GM12878 (cell line): ENCODE data around the gene FHOD3. TPM values are rescaled to one million over a fixed set of nuclear protein-coding genes. Genes with fewer than 3 reads are reported as not detected.

Experiments
- BCL11A ChIP-seq: IDR thresholded peaks from 2 replicates; pipeline ENCODE4 v1.6.1; 2011; ENCODE audit warnings: low read depth, low read length
- CHD1 ChIP-seq: IDR thresholded peaks from 2 replicates; pipeline ENCODE4 v1.6.1; 2012; ENCODE audit warnings: low read depth, low read length, improper control_type of control experiment
- GATAD2B ChIP-seq: fragments of 450-650 bp; conservative IDR thresholded peaks from 2 replicates; pipeline ENCODE4 v1.6.1; 2017; ENCODE audit warnings: low read depth, mild to moderate bottlenecking, moderate library complexity
- HDAC6 ChIP-seq: fragments of 200-600 bp; sonication (generic); IDR thresholded peaks from one replicate; pipeline ENCODE4 v1.8.0; 2017; ENCODE audit warnings: antibody characterized with exemption; ENCODE audit not compliant: unreplicated experiment
- IKZF1 ChIP-seq: fragments of 450-650 bp; conservative IDR thresholded peaks from 2 replicates; pipeline ENCODE4 v1.6.1; 2017; ENCODE audit warnings: antibody characterized with exemption, mild to moderate bottlenecking
- NRF1 ChIP-seq: conservative IDR thresholded peaks from 2 replicates; pipeline ENCODE4 v1.6.1; 2011; ENCODE audit warnings: mild to moderate bottlenecking, low read depth, low read length, improper control_type of control experiment
- RAD21 ChIP-seq: IDR thresholded peaks from 2 replicates; pipeline ENCODE4 v1.6.1; 2011; ENCODE audit warnings: mild to moderate bottlenecking, low read depth, low read length, moderate library complexity; ENCODE audit not compliant: insufficient read depth
- SREBF1 ChIP-seq: IDR thresholded peaks from 2 replicates; pipeline ENCODE4 v1.6.1; 2012; ENCODE audit warnings: mild to moderate bottlenecking, low read length
- YBX1 ChIP-seq: fragments of 450-650 bp; IDR thresholded peaks from 2 replicates; pipeline ENCODE4 v1.6.1; 2016; ENCODE audit warnings: antibody characterized with exemption
- polyA plus RNA-seq, 11 experiments: library from polyadenylated mRNA; depleted of rRNA in 4 of 11; unstranded in 6 of 11; stranded (reverse) in 5 of 11; fragments of >200 nt; fragmentation: Nextera tagmentation in 4 of 11; fragmentation: Illumina TruSeq in 1 of 11; extraction: Ambion mirVana in 4 of 11; extraction: Trizol in 1 of 11; gene quantifications; 1 replicate in 1 of 11; 2 replicates in 10 of 11; pipeline versions ENCODE4 v1.2.1 to v1.2.3, GENCODE V29; 2011 to 2016; ENCODE audit warnings: inconsistent platforms in 2 of 11, missing spikeins in 2 of 11, low read depth in 1 of 11
- total RNA-seq, 4 experiments: library from RNA; depleted of rRNA in 3 of 4; stranded (reverse); fragments of >200 nt in 3 of 4; fragmentation: Illumina TruSeq in 1 of 4; extraction: Trizol in 1 of 4; gene quantifications; 2 replicates each; pipeline versions ENCODE4 v1.2.1 to v1.2.3, GENCODE V29; 2013 to 2021
- TF ChIP-seq, protein P1 (sequence below): fragments of 450-650 bp; IDR thresholded peaks from 2 replicates; pipeline ENCODE4 v1.6.1; 2017; ENCODE audit warnings: mild to moderate bottlenecking, moderate library complexity
- TF ChIP-seq, protein P2 (sequence below): IDR thresholded peaks from 2 replicates; pipeline ENCODE4 v1.6.1; 2012; ENCODE audit warnings: low read length, inconsistent platforms
- TF ChIP-seq, protein P3 (sequence below): fragments of 450-650 bp; IDR thresholded peaks from 2 replicates; pipeline ENCODE4 v1.6.1; 2014; ENCODE audit warnings: mild to moderate bottlenecking
- TF ChIP-seq, protein P4 (sequence below): IDR thresholded peaks from 2 replicates; pipeline ENCODE4 v1.6.1; 2012; ENCODE audit warnings: improper control_type of control experiment, low read depth, low read length; ENCODE audit not compliant: insufficient replicate concordance

FHOD3 gene
- total and polyA plus RNA-seq, 10 of the 15 experiments (the other 5 are each of a cell fraction or from before 2014, with no cell fraction given) = 0.77 to 26.7 (median 10.4) TPM

DNA sequence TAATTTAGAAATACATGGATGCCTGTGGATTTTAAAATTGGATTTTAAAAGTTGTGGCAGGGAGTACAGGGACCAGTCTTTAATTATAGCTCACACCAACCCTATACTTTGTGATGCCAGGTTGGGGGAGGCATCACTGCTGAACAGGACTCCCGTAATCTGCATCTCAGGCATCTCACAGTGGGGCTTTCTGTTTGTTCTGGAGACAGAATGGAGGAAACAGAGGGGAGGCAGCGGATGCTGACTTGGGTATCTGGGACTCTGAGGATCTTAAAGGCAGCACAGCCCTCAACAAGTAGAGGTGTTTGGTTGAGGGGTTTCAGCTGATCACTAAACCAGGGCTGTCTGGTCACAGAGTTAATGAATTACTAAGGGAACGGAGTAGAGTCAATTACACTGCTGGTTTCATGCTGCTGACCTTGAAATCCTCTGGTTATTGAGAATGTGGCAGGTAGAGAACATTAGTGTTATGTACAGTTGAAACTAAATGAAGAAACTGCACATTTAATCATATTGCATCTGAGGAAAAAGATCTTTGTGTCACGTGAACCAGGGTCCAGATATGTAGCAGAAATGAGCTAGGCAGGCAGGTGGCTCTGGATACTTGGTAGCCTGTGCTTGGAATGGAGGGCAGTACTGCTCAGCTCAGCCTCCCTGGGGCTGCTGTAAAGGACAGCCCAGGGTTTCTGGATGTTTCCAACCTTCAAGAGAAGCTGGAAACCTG is 40.3 kb downstream of the FHOD3 start (continued):
- TF ChIP-seq, protein P1, sequence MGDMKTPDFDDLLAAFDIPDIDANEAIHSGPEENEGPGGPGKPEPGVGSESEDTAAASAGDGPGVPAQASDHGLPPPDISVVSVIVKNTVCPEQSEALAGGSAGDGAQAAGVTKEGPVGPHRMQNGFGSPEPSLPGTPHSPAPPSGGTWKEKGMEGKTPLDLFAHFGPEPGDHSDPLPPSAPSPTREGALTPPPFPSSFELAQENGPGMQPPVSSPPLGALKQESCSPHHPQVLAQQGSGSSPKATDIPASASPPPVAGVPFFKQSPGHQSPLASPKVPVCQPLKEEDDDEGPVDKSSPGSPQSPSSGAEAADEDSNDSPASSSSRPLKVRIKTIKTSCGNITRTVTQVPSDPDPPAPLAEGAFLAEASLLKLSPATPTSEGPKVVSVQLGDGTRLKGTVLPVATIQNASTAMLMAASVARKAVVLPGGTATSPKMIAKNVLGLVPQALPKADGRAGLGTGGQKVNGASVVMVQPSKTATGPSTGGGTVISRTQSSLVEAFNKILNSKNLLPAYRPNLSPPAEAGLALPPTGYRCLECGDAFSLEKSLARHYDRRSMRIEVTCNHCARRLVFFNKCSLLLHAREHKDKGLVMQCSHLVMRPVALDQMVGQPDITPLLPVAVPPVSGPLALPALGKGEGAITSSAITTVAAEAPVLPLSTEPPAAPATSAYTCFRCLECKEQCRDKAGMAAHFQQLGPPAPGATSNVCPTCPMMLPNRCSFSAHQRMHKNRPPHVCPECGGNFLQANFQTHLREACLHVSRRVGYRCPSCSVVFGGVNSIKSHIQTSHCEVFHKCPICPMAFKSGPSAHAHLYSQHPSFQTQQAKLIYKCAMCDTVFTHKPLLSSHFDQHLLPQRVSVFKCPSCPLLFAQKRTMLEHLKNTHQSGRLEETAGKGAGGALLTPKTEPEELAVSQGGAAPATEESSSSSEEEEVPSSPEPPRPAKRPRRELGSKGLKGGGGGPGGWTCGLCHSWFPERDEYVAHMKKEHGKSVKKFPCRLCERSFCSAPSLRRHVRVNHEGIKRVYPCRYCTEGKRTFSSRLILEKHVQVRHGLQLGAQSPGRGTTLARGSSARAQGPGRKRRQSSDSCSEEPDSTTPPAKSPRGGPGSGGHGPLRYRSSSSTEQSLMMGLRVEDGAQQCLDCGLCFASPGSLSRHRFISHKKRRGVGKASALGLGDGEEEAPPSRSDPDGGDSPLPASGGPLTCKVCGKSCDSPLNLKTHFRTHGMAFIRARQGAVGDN = 0 out of 2 replicates have a peak, but pooled peaks have one; percentile 15
- no peak for TF ChIP-seq BCL11A
- TF ChIP-seq, protein P2, sequence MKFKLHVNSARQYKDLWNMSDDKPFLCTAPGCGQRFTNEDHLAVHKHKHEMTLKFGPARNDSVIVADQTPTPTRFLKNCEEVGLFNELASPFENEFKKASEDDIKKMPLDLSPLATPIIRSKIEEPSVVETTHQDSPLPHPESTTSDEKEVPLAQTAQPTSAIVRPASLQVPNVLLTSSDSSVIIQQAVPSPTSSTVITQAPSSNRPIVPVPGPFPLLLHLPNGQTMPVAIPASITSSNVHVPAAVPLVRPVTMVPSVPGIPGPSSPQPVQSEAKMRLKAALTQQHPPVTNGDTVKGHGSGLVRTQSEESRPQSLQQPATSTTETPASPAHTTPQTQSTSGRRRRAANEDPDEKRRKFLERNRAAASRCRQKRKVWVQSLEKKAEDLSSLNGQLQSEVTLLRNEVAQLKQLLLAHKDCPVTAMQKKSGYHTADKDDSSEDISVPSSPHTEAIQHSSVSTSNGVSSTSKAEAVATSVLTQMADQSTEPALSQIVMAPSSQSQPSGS = no peak
- TF ChIP-seq SREBF1 = no peak
- TF ChIP-seq CHD1 = no peak
- no peak for TF ChIP-seq NRF1
- TF ChIP-seq, protein P3, sequence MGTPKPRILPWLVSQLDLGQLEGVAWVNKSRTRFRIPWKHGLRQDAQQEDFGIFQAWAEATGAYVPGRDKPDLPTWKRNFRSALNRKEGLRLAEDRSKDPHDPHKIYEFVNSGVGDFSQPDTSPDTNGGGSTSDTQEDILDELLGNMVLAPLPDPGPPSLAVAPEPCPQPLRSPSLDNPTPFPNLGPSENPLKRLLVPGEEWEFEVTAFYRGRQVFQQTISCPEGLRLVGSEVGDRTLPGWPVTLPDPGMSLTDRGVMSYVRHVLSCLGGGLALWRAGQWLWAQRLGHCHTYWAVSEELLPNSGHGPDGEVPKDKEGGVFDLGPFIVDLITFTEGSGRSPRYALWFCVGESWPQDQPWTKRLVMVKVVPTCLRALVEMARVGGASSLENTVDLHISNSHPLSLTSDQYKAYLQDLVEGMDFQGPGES = no peak
- no peak for TF ChIP-seq RAD21
- TF ChIP-seq HDAC6 = no peak
- no peak for TF ChIP-seq YBX1
- TF ChIP-seq, protein P4, sequence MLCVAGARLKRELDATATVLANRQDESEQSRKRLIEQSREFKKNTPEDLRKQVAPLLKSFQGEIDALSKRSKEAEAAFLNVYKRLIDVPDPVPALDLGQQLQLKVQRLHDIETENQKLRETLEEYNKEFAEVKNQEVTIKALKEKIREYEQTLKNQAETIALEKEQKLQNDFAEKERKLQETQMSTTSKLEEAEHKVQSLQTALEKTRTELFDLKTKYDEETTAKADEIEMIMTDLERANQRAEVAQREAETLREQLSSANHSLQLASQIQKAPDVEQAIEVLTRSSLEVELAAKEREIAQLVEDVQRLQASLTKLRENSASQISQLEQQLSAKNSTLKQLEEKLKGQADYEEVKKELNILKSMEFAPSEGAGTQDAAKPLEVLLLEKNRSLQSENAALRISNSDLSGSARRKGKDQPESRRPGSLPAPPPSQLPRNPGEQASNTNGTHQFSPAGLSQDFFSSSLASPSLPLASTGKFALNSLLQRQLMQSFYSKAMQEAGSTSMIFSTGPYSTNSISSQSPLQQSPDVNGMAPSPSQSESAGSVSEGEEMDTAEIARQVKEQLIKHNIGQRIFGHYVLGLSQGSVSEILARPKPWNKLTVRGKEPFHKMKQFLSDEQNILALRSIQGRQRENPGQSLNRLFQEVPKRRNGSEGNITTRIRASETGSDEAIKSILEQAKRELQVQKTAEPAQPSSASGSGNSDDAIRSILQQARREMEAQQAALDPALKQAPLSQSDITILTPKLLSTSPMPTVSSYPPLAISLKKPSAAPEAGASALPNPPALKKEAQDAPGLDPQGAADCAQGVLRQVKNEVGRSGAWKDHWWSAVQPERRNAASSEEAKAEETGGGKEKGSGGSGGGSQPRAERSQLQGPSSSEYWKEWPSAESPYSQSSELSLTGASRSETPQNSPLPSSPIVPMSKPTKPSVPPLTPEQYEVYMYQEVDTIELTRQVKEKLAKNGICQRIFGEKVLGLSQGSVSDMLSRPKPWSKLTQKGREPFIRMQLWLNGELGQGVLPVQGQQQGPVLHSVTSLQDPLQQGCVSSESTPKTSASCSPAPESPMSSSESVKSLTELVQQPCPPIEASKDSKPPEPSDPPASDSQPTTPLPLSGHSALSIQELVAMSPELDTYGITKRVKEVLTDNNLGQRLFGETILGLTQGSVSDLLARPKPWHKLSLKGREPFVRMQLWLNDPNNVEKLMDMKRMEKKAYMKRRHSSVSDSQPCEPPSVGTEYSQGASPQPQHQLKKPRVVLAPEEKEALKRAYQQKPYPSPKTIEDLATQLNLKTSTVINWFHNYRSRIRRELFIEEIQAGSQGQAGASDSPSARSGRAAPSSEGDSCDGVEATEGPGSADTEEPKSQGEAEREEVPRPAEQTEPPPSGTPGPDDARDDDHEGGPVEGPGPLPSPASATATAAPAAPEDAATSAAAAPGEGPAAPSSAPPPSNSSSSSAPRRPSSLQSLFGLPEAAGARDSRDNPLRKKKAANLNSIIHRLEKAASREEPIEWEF = no peak
- TF ChIP-seq GATAD2B = no peak
- 0 out of 2 replicates have a peak, but pooled peaks have one; percentile 15 for TF ChIP-seq IKZF1
- TF ChIP-seq, all 136 proteins: peak for 6
